Naive thymus-derived CD8-positive, alpha-beta T cell (primary cell): ENCODE results near the gene KCTD1. TPM values are rescaled to one million over a fixed set of nuclear protein-coding genes. Genes with fewer than 3 reads are reported as not detected.

Source experiments
- ATAC-seq, 2 donors: fragments of 150-1000 bp; cut with Tn5 transposase in 1 of 2; sonication (Bioruptor Pico), chemical (Tn5 transposase) in 1 of 2; 1 replicate in 1 of 2; 2 replicates in 1 of 2; pipeline ENCODE4 v1.10.0; 2021; ENCODE audit warnings: mild to moderate bottlenecking in 2 of 2, moderate library complexity in 2 of 2
- POLR2A ChIA-PET: fragments of 350-600 bp; sonication (Branson Sonifier 250); formaldehyde crosslinking; loops from one replicate; lab custom pipeline; 2021; ENCODE audit warnings: antibody characterized with exemption; lab: Charles Lee
- DNase-seq, 10 donors: peaks; one replicate each; pipeline versions ENCODE4 v3.0.0 to v3.0.0-alpha.2; 2020 to 2022
- H3K27ac Mint-ChIP-seq, 10 donors: one replicate each; pipeline ENCODE4 v1.8.0; 2020 to 2022; ENCODE audit warnings: mild to moderate bottlenecking in 10 of 10, mixed read lengths in 10 of 10, moderate library complexity in 4 of 10, inconsistent platforms in 1 of 10
- H3K27me3 Mint-ChIP-seq, 5 donors: one replicate each; pipeline ENCODE4 v1.8.0; 2021 to 2022; ENCODE audit warnings: mixed read lengths in 5 of 5
- H3K36me3 Mint-ChIP-seq, 3 donors: one replicate each; pipeline ENCODE4 v1.8.0; 2020 to 2022; ENCODE audit warnings: mixed read lengths in 3 of 3, mild to moderate bottlenecking in 2 of 3, inconsistent platforms in 1 of 3
- H3K4me1 Mint-ChIP-seq, 4 donors: one replicate each; pipeline ENCODE4 v1.8.0; 2021 to 2022; ENCODE audit warnings: mixed read lengths in 4 of 4
- H3K4me3 Mint-ChIP-seq, 10 donors: one replicate each; pipeline ENCODE4 v1.8.0; 2020 to 2022; ENCODE audit warnings: mild to moderate bottlenecking in 10 of 10, mixed read lengths in 10 of 10, moderate library complexity in 6 of 10, inconsistent platforms in 1 of 10
- H3K9me3 Mint-ChIP-seq, 9 donors: one replicate each; pipeline ENCODE4 v1.8.0; 2020 to 2022; ENCODE audit warnings: mixed read lengths in 9 of 9, mild to moderate bottlenecking in 3 of 9, inconsistent platforms in 1 of 9, moderate library complexity in 1 of 9
- polyA plus RNA-seq, 3 donors: library from polyadenylated mRNA; unstranded; fragments of 300-500 nt; fragmentation: Illumina TruSeq; gene quantifications; one replicate each; pipeline ENCODE4 v1.2.3, GENCODE V29; 2021
- total RNA-seq, 8 experiments: library from RNA in 2 of 8; stranded (reverse) in 2 of 8; gene quantifications; one replicate each; pipeline ENCODE4 v1.2.3 and lab custom pipeline; 2021 to 2026

Gene KCTD1
- total and polyA plus RNA-seq, 5 experiments from 2014 or later, result 0.08 to 3.6 (median 0.81) TPM

DNA sequence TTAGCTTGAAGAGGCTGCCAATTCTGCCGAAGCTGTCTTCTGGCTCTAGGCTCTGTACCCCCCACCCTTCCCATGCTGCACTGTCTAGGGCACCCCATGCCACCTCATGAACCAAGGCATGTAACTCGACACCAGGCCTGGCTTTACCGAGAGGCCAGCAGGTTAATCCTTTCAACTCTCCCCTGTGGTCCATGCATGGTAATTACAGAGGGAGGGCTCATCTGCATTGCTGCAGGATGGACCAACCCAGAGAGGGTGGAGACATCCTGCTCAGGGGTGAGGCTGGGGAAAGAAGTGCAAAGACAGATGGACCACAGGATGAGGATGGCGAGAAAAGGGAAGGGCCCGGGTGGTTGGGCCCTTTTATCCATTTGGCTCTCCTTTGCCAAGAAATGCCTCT, 65.8 kb downstream of the KCTD1 start:
- no peak for DNase-seq
- POLR2A ChIA-PET, result no interaction called here
- ATAC-seq, result no peak

DNA sequence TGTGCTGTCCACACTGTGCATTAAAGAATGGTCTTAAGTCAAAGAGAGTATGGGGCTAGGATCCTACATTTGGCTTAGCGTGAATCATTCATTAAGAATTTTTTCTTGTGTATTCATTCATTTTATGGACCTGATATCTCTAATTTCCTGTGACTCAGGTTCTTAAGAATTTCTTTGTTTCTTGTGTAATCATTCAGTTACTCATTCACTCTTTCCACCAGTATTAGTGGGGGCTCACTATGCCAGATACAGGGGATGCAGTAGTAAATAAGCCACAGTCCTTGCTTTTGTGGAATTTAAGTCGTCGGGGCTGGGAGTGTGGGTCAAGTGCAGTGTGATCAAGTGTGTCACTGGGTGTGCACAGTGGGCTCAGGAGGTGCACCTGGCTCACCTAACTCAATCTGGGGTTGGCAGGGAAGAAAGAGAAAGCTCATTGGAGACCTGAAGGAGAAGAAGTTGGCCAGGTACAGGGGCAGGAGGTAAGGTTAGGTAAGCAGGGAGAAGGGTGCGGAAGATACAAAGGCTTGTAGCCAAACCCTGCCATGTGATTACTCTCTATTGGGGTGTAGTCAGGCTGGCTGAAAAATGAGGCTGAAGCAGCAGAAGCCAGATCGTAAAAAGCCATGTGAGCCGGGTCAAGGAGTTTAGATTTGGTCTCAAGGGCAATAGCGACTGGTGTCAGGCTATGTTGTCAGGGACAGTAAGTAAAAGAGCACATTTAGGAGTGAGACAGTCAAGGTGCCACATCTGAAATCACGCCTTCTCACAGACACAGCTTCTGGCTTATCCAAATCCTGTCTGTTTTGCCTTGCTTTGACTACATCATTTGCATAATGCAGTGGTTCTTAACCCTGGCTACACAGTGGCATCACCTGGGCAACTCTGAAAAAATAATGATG, 67.2 kb downstream of the KCTD1 start:
- no peak overlapping the region for H3K4me3 Mint-ChIP-seq
- POLR2A ChIA-PET, result no interaction called here
- H3K27me3 Mint-ChIP-seq, result no peaks in the 10 kb centered on the region
- DNase-seq, result no peak
- H3K27ac Mint-ChIP-seq, result no peak overlapping the region
- H3K36me3 Mint-ChIP-seq, result peaks cover 0 to 6% (median 3%) of the 10 kb centered on the region in 3 donors
- no peak for ATAC-seq
- H3K9me3 Mint-ChIP-seq, result peaks cover 0 to 3% (median 0%) of the 10 kb centered on the region in 9 donors
- no peaks in the 10 kb centered on the region for H3K4me1 Mint-ChIP-seq

More for the DNA sequence above, 65.8 kb downstream of the KCTD1 start:
- no peaks in the 10 kb centered on the region for H3K36me3 Mint-ChIP-seq
- no peak overlapping the region for H3K27ac Mint-ChIP-seq
- H3K4me3 Mint-ChIP-seq, result no peak overlapping the region
- H3K27me3 Mint-ChIP-seq, result no peaks in the 10 kb centered on the region
- no peaks in the 10 kb centered on the region for H3K4me1 Mint-ChIP-seq
- H3K9me3 Mint-ChIP-seq, result peaks cover 0 to 3% (median 0%) of the 10 kb centered on the region in 9 donors

GRCh38 chr18:26479681-26480079, 68.7 kb downstream of the KCTD1 start:
- ATAC-seq, result no peak
- H3K9me3 Mint-ChIP-seq, result peaks cover 0 to 3% (median 0%) of the 10 kb centered on the region in 9 donors
- H3K4me1 Mint-ChIP-seq, result no peaks in the 10 kb centered on the region
- no peak overlapping the region for H3K27ac Mint-ChIP-seq
- no peak overlapping the region for H3K4me3 Mint-ChIP-seq
- H3K27me3 Mint-ChIP-seq, result no peaks in the 10 kb centered on the region
- POLR2A ChIA-PET, result no interaction called here
- peaks cover 0 to 11% (median 6%) of the 10 kb centered on the region in 3 donors for H3K36me3 Mint-ChIP-seq
- no peak for DNase-seq

DNA sequence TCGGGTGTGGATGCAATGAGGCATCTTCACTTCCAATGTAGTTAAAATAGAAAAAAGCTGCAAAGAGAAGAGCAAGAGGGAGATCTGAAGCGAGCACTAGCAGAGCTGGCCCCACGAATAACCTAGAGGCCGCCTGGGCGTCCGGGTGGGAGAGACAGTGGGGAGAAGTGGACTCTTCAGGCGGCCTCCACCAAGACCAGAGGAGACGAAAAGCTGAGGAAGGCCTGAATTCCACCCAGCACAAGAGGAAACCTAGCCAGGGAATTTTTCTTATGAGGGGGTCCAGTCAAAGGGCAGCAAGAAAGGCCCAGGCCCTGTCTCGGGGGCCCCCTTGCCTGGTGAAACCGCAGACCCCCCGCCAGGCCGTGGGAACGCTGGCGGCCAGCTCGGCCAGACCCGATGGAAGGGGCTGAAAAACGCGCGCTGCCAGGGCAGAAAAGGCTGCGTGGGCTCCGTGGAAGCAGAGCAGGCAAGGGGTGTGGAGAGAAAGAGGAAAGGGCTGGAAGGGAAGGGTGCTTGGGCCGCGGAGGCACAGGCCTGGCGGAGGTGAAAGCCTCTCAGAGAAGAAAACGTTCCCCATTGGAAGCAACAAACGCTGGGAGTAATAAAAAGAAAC, 69.2 kb downstream of the KCTD1 start:
- Mint-ChIP-seq H3K27me3 (no peaks in the 10 kb centered on the region), H3K4me1 (no peaks in the 10 kb centered on the region), H3K4me3 (no peak overlapping the region), H3K9me3 (peaks cover 0 to 3% (median 0%) of the 10 kb centered on the region in 9 donors), H3K27ac (no peak overlapping the region), H3K36me3 (peaks cover 0 to 11% (median 6%) of the 10 kb centered on the region in 3 donors)
- ATAC-seq (no peak), DNase-seq (no peak)
- POLR2A ChIA-PET, result no interaction called here

- Mint-ChIP-seq H3K4me3 (no peak overlapping the region), H3K9me3 (peaks cover 0 to 3% (median 0%) of the 10 kb centered on the region in 9 donors), H3K36me3 (peaks cover 0 to 11% (median 6%) of the 10 kb centered on the region in 3 donors), H3K27me3 (no peaks in the 10 kb centered on the region), H3K4me1 (no peaks in the 10 kb centered on the region), H3K27ac (no peak overlapping the region)
- POLR2A ChIA-PET, result no interaction called here
- DNase-seq (no peak), ATAC-seq (no peak)
These were observed 70.4 kb downstream of the KCTD1 start for GRCh38 chr18:26477828-26478466.

- peaks cover 0 to 15% (median 6%) of the 10 kb centered on the region in 3 donors for H3K36me3 Mint-ChIP-seq
- peaks cover 0 to 3% (median 0%) of the 10 kb centered on the region in 9 donors for H3K9me3 Mint-ChIP-seq
- POLR2A ChIA-PET, result no interaction called here
- ATAC-seq, result no peak
- no peak overlapping the region for H3K27ac Mint-ChIP-seq
- no peaks in the 10 kb centered on the region for H3K4me1 Mint-ChIP-seq
- no peak for DNase-seq
- H3K4me3 Mint-ChIP-seq, result no peak overlapping the region
- no peaks in the 10 kb centered on the region for H3K27me3 Mint-ChIP-seq
These were observed 71.7 kb downstream of the KCTD1 start for GRCh38 chr18:26476697-26477096.

- POLR2A ChIA-PET, result no interaction called here
- Mint-ChIP-seq H3K36me3 (peaks cover 0 to 17% (median 6%) of the 10 kb centered on the region in 3 donors), H3K4me1 (no peaks in the 10 kb centered on the region), H3K27me3 (no peaks in the 10 kb centered on the region), H3K4me3 (no peak overlapping the region), H3K9me3 (peaks cover 0 to 3% (median 0%) of the 10 kb centered on the region in 9 donors), H3K27ac (no peak overlapping the region)
- no peak for ATAC-seq
- DNase-seq, result no peak
These were observed 73.8 kb downstream of the KCTD1 start for GRCh38 chr18:26474542-26474941.

DNA sequence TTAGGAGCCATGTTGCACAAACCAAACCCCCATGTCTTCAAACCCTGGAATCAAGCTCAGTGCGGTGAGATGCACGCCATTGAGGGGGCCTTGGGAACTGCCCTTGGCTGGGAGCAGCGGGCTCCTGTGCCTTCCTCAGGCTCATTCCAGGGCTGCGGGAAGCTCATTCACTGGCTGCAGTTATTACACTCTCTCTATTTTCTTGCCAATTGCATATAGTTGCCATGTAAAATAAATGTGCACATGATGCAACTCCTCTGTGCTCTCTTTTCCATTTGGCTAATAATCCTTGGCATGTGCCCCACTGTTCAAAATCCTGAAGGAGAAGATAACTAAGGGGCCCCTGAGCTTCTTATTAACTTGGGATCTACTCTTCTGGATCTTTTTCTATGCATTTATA, 74.7 kb downstream of the KCTD1 start:
- no peaks in the 10 kb centered on the region for H3K9me3 Mint-ChIP-seq
- POLR2A ChIA-PET, result no interaction called here
- peaks cover 0 to 17% (median 6%) of the 10 kb centered on the region in 3 donors for H3K36me3 Mint-ChIP-seq
- no peak overlapping the region for H3K4me3 Mint-ChIP-seq
- H3K27ac Mint-ChIP-seq, result no peak overlapping the region
- no peaks in the 10 kb centered on the region for H3K4me1 Mint-ChIP-seq
- no peak for ATAC-seq
- no peak for DNase-seq
- H3K27me3 Mint-ChIP-seq, result no peaks in the 10 kb centered on the region

DNA sequence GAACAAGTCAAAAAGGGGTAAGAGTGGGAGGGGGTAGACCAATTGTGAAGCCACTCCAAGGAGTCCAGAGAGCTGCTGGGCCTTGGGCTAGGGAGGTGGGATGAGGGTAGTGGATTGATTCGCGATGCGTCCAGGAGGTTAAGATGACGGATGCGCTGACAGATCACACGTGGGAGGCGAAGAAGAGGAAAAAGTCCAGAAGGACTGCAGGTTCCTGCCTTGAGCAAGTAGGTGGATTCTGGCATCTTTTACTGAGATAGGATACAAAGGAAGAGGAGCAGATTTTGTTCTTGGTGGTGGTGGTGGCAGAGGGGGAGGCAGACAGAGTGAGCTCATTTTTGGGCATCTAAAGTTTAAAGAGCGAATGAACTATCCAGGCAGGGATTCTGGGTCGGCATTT, 76.5 kb downstream of the KCTD1 start:
- Mint-ChIP-seq H3K9me3 (no peaks in the 10 kb centered on the region), H3K4me3 (no peak overlapping the region), H3K4me1 (no peaks in the 10 kb centered on the region), H3K27me3 (no peaks in the 10 kb centered on the region), H3K27ac (no peak overlapping the region), H3K36me3 (peaks cover 0 to 16% (median 9%) of the 10 kb centered on the region in 3 donors)
- POLR2A ChIA-PET, result no interaction called here
- DNase-seq (no peak), ATAC-seq (no peak)

GRCh38 chr18:26471027-26471426, 77.3 kb downstream of the KCTD1 start:
- no peaks in the 10 kb centered on the region for H3K27me3 Mint-ChIP-seq
- ATAC-seq (no peak), DNase-seq (no peak)
- H3K9me3 Mint-ChIP-seq, result no peaks in the 10 kb centered on the region
- POLR2A ChIA-PET, result no interaction called here
- H3K27ac Mint-ChIP-seq, result no peak overlapping the region
- no peak overlapping the region for H3K4me3 Mint-ChIP-seq
- no peaks in the 10 kb centered on the region for H3K4me1 Mint-ChIP-seq
- peaks cover 0 to 9% (median 6%) of the 10 kb centered on the region in 3 donors for H3K36me3 Mint-ChIP-seq

GRCh38 chr18:26470011-26470637, 78.2 kb downstream of the KCTD1 start:
- ATAC-seq (no peak), DNase-seq (no peak)
- H3K4me1 Mint-ChIP-seq, result no peaks in the 10 kb centered on the region
- H3K9me3 Mint-ChIP-seq, result no peaks in the 10 kb centered on the region
- no peak overlapping the region for H3K27ac Mint-ChIP-seq
- POLR2A ChIA-PET, result no interaction called here
- H3K4me3 Mint-ChIP-seq, result no peak overlapping the region
- H3K27me3 Mint-ChIP-seq, result no peaks in the 10 kb centered on the region
- peaks cover 0 to 6% (median 3%) of the 10 kb centered on the region in 3 donors for H3K36me3 Mint-ChIP-seq

GRCh38 chr18:26468931-26469340, 79.4 kb downstream of the KCTD1 start:
- Mint-ChIP-seq H3K27me3 (no peaks in the 10 kb centered on the region), H3K4me3 (no peak overlapping the region)

More at GRCh38 chr18:26468931-26469340, 79.4 kb downstream of the KCTD1 start:
- ATAC-seq (no peak), DNase-seq (no peak)
- no peaks in the 10 kb centered on the region for H3K9me3 Mint-ChIP-seq
- H3K36me3 Mint-ChIP-seq, result peaks cover 0 to 6% (median 3%) of the 10 kb centered on the region in 3 donors
- POLR2A ChIA-PET, result interaction anchor here (0.6 kb wide), 1 partner anchor 283 kb away, joined by 8 read pairs; no protein-coding TSS in a partner anchor
- H3K4me1 Mint-ChIP-seq, result no peaks in the 10 kb centered on the region
- no peak overlapping the region for H3K27ac Mint-ChIP-seq
